Neuronal stem cell (in vitro differentiated cells): ENCODE results near the gene SLC16A12.
"Not testable (repeated sequence)": the region's sequence is repeated elsewhere in the genome, so short reads cannot be mapped to it uniquely, and the experiment has no call there.

ENCODE experiments used
- DNase-seq: peaks from one replicate; pipeline ENCODE4 v3.0.0-alpha.2; 2013; ENCODE audit warnings: low spot score
- H2AFZ ChIP-seq: one replicate; pipeline ENCODE4 v1.6.1; 2013; ENCODE audit warnings: mild to moderate bottlenecking, low read length, inconsistent platforms
- H2AK5ac ChIP-seq: 2 replicates; pipeline ENCODE4 v1.6.1; 2013; ENCODE audit warnings: low read depth, mild to moderate bottlenecking, inconsistent platforms, low read length, moderate library complexity, mixed read lengths
- H2BK120ac ChIP-seq: 2 replicates; pipeline ENCODE4 v1.6.1; 2013; ENCODE audit warnings: low read depth, mild to moderate bottlenecking, inconsistent platforms, low read length, moderate library complexity, mixed read lengths
- H2BK12ac ChIP-seq: one replicate; pipeline ENCODE4 v1.6.1; 2013; ENCODE audit warnings: low read length, inconsistent platforms
- H2BK15ac ChIP-seq: 2 replicates; pipeline ENCODE4 v1.6.1; 2013; ENCODE audit warnings: mild to moderate bottlenecking, low read length, inconsistent platforms, mixed read lengths
- H2BK5ac ChIP-seq: one replicate; pipeline ENCODE4 v1.6.1; 2013; ENCODE audit warnings: inconsistent platforms, mild to moderate bottlenecking, low read length, moderate library complexity
- H3K14ac ChIP-seq: one replicate; pipeline ENCODE4 v1.6.1; 2013; ENCODE audit warnings: low read length, inconsistent platforms
- H3K18ac ChIP-seq: 2 replicates; pipeline ENCODE4 v1.6.1; 2013; ENCODE audit warnings: low read length, inconsistent platforms
- H3K23ac ChIP-seq: 2 replicates; pipeline ENCODE4 v1.6.1; 2013; ENCODE audit warnings: low read depth, mild to moderate bottlenecking, mixed read lengths, low read length, inconsistent platforms; ENCODE audit not compliant: poor library complexity
- H3K27ac ChIP-seq: replicated peaks from 3 replicates; pipeline ENCODE4 v1.5.1; 2013; ENCODE audit warnings: low read length, inconsistent platforms
- H3K27me3 ChIP-seq, 3 experiments: 2 replicates each; pipeline ENCODE4 v1.6.1; 2013; ENCODE audit warnings: low read length in 3 of 3, mild to moderate bottlenecking in 2 of 3, inconsistent platforms in 1 of 3, low read depth in 1 of 3, mixed read lengths in 1 of 3, moderate library complexity in 1 of 3; ENCODE audit not compliant: control insufficient read depth in 3 of 3, insufficient read depth in 3 of 3
- H3K36me3 ChIP-seq, 2 donors: replicated peaks in 1 of 2; 2 replicates each; pipeline ENCODE4 v1.6.1; 2013; ENCODE audit warnings: low read length in 2 of 2; ENCODE audit not compliant: control insufficient read depth in 2 of 2, insufficient read depth in 2 of 2
- H3K4ac ChIP-seq: 2 replicates; pipeline ENCODE4 v1.6.1; 2013; ENCODE audit warnings: inconsistent platforms, mild to moderate bottlenecking, low read length, moderate library complexity
- H3K4me1 ChIP-seq, 2 donors: 1 replicate in 1 of 2; 2 replicates in 1 of 2; pipeline ENCODE4 v1.6.1; 2013; ENCODE audit warnings: low read length in 2 of 2, low read depth in 1 of 2; ENCODE audit not compliant: control insufficient read depth in 2 of 2, insufficient read depth in 1 of 2
- H3K4me2 ChIP-seq: one replicate; pipeline ENCODE4 v1.6.1; 2013; ENCODE audit warnings: mild to moderate bottlenecking, low read length, inconsistent platforms; ENCODE audit not compliant: insufficient read depth, poor library complexity, severe bottlenecking
- H3K4me3 ChIP-seq, 2 donors: 2 replicates each; pipeline ENCODE4 v1.5.1; 2013; ENCODE audit warnings: low read length in 2 of 2, mild to moderate bottlenecking in 2 of 2, inconsistent platforms in 1 of 2, moderate library complexity in 1 of 2
- H3K79me1 ChIP-seq: one replicate; pipeline ENCODE4 v1.6.1; 2013; ENCODE audit warnings: low read depth, mild to moderate bottlenecking, inconsistent platforms, low read length, moderate library complexity
- H3K9ac ChIP-seq: one replicate; pipeline ENCODE4 v1.6.1; 2013; ENCODE audit warnings: mild to moderate bottlenecking, low read depth, low read length, inconsistent platforms; ENCODE audit not compliant: poor library complexity
- H3K9me3 ChIP-seq, 2 donors: replicated peaks in 1 of 2; 2 replicates each; pipeline versions ENCODE3 to v1.6.1; 2013; ENCODE audit warnings: low read length in 2 of 2, mild to moderate bottlenecking in 2 of 2, inconsistent platforms in 1 of 2, low read depth in 1 of 2, mixed read lengths in 1 of 2, moderate library complexity in 1 of 2; ENCODE audit not compliant: control insufficient read depth in 2 of 2, insufficient read depth in 1 of 2
- H4K8ac ChIP-seq: one replicate; pipeline ENCODE4 v1.6.1; 2013; ENCODE audit warnings: low read depth, mild to moderate bottlenecking, inconsistent platforms, low read length, moderate library complexity
- H4K91ac ChIP-seq: one replicate; pipeline ENCODE4 v1.6.1; 2013; ENCODE audit warnings: low read length, low read depth, mild to moderate bottlenecking, inconsistent platforms; ENCODE audit not compliant: poor library complexity
- WGBS, 2 donors: extraction: QIAGEN DNeasy Blood & Tissue Kit; methylation state at CpG; one replicate each; pipeline ENCODE4 v1.1.7; 2013; ENCODE audit warnings: missing lambda C conversion rate in 2 of 2, mixed read lengths in 1 of 2; ENCODE audit not compliant: insufficient read length in 2 of 2, insufficient replicate concordance in 1 of 2; ENCODE audit errors: extremely low coverage in 2 of 2; 5-methylcytosine and 5-hydroxymethylcytosine counted together

The SLC16A12 gene

DNA sequence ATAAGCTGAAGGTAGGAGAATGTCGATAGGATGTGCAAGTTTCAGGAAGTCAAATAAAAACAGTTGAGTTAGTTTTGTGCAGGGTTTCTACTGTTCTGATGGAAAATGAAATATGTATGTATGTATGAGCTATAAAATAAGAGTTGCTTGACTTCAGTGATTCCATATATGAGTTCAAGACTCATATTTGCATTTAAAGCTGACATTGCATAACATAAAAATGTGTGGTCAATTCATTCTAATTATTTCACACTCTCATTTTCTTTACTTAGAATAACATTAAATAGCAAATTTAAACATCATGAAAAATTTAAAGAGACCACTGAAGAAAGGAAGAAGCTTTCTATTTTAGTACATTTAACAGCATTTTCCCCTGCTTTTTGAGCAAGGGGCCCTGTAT, 83.2 kb downstream of the SLC16A12 start:
- no peak overlapping the region for H3K4me2 ChIP-seq
- H2BK12ac ChIP-seq: no peak overlapping the region
- no peak overlapping the region for H3K18ac ChIP-seq
- H4K8ac ChIP-seq: no peak overlapping the region
- H2AK5ac ChIP-seq: no peak overlapping the region
- no peak overlapping the region for H2BK120ac ChIP-seq
- H2BK15ac ChIP-seq: no peak overlapping the region
- H2BK5ac ChIP-seq: no peak overlapping the region
- no peak overlapping the region for H3K27ac ChIP-seq
- H3K4me3 ChIP-seq: no peak overlapping the region
- H3K9ac ChIP-seq: no peak overlapping the region
- H3K36me3 ChIP-seq: no peaks in the 10 kb centered on the region
- H3K79me1 ChIP-seq: no peaks in the 10 kb centered on the region
- H3K9me3 ChIP-seq: no peaks in the 10 kb centered on the region
- no peak overlapping the region for H3K23ac ChIP-seq
- peaks cover 0 to 4% (median 0%) of the 10 kb centered on the region in 3 experiments for H3K27me3 ChIP-seq
- no peaks in the 10 kb centered on the region for H3K4me1 ChIP-seq
- H4K91ac ChIP-seq: no peak overlapping the region
- no peak overlapping the region for H2AFZ ChIP-seq
- DNase-seq: no peak
- no CpG with 5 or more reads among the region's 1 CpG for WGBS, 2 donors
- no peak overlapping the region for H3K4ac ChIP-seq
- H3K14ac ChIP-seq: no peak overlapping the region

DNA sequence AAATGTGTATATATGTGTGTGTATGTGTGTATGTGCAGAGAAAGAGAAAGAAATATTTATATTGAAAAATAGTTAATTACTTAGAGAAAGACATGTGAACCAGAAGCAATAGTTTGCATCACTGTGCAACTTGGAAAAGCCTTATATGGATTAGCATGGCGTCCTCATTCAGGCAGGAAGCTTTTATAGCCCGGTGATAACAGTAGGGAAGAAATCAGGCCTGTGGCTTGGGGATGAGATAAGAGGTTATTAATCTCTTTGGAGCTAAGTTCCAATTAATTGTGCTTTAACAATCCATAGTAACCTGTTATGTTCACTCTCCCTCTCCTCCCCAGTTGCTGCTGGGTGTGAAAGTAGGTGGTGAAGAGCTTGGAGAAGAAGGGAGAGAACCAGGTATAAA, 84.5 kb downstream of the SLC16A12 start:
- Histone ChIP-seq H2BK15ac (no peak overlapping the region), H4K91ac (no peak overlapping the region), H3K79me1 (no peaks in the 10 kb centered on the region), H2BK5ac (no peak overlapping the region), H3K27me3 (peaks cover 0 to 4% (median 0%) of the 10 kb centered on the region in 3 experiments), H2BK120ac (no peak overlapping the region), H3K4me1 (no peaks in the 10 kb centered on the region), H4K8ac (no peak overlapping the region), H3K23ac (no peak overlapping the region), H3K4me3 (no peak overlapping the region), H3K18ac (no peak overlapping the region), H3K4ac (no peak overlapping the region), H3K9ac (no peak overlapping the region), H2AFZ (no peak overlapping the region), H2BK12ac (no peak overlapping the region), H3K4me2 (no peak overlapping the region), H3K27ac (no peak overlapping the region), H3K36me3 (no peaks in the 10 kb centered on the region), H3K14ac (no peak overlapping the region), H3K9me3 (no peaks in the 10 kb centered on the region), H2AK5ac (no peak overlapping the region)
- no peak for DNase-seq
- no CpG with 5 or more reads among the region's 2 CpGs for WGBS, 2 donors

- not testable (repeated sequence) for H3K4me3 ChIP-seq, H3K4ac ChIP-seq, H4K91ac ChIP-seq, H4K8ac ChIP-seq, H3K9me3 ChIP-seq, H2BK15ac ChIP-seq, DNase-seq, H3K27ac ChIP-seq, H3K18ac ChIP-seq, H3K14ac ChIP-seq, H3K27me3 ChIP-seq, H2AFZ ChIP-seq, H2AK5ac ChIP-seq, H3K4me1 ChIP-seq, H2BK12ac ChIP-seq, H3K9ac ChIP-seq, H2BK120ac ChIP-seq, H3K4me2 ChIP-seq, H2BK5ac ChIP-seq, H3K23ac ChIP-seq, H3K79me1 ChIP-seq, H3K36me3 ChIP-seq
- WGBS, 2 donors: no CpG with 5 or more reads among the region's 7 CpGs
Observed at GRCh38 chr10:89444819-89445218, 90.6 kb downstream of the SLC16A12 start.

GRCh38 chr10:89442289-89442688, 93.1 kb downstream of the SLC16A12 start:
- H2BK15ac ChIP-seq: no peak overlapping the region
- WGBS, 2 donors: no CpG with 5 or more reads among the region's 1 CpG
- no peak overlapping the region for H3K4ac ChIP-seq
- no peak overlapping the region for H3K18ac ChIP-seq
- H3K27ac ChIP-seq: no peak overlapping the region
- H2AFZ ChIP-seq: no peak overlapping the region
- DNase-seq: no peak
- no peak overlapping the region for H2BK120ac ChIP-seq
- H3K4me1 ChIP-seq: no peaks in the 10 kb centered on the region
- H3K79me1 ChIP-seq: no peaks in the 10 kb centered on the region
- H3K4me3 ChIP-seq: no peak overlapping the region
- H3K14ac ChIP-seq: no peak overlapping the region
- no peak overlapping the region for H3K4me2 ChIP-seq
- H4K91ac ChIP-seq: no peak overlapping the region
- H3K9ac ChIP-seq: no peak overlapping the region
- no peak overlapping the region for H2BK12ac ChIP-seq
- no peak overlapping the region for H4K8ac ChIP-seq
- no peaks in the 10 kb centered on the region for H3K36me3 ChIP-seq
- no peak overlapping the region for H2AK5ac ChIP-seq
- no peak overlapping the region for H2BK5ac ChIP-seq
- peaks cover 0 to 7% (median 0%) of the 10 kb centered on the region in 3 experiments for H3K27me3 ChIP-seq
- H3K23ac ChIP-seq: no peak overlapping the region
- H3K9me3 ChIP-seq: peaks cover 0 to 2% of the 10 kb centered on the region in 2 donors
